ENCODE data around the gene CTNNA2. TPM values are rescaled to one million over a fixed set of nuclear protein-coding genes. Genes with fewer than 3 reads are reported as not detected.

Gene CTNNA2
- total RNA-seq, 1 experiment from 2014 or later, result 5.5 TPM

DNA sequence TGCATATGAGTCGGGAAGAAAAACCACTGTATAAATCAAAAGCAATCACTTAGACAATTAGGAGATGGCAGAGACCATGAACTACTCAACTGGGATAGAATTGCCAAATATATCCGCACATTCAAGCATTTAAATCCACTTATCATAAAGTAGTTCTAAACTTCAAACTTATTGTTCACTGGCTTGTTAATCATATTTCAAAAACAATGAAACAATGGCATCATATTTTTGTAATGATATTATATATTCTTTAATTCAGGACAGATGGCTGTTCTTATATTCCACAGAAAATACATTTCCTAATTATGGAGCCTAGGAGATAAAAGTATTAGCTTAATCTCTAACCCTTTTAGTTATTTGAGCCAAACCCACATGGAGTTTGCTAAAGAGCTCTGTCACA is 263.6 kb downstream of the CTNNA2 start:
- no peak overlapping the region for H2BK5ac ChIP-seq (ENCODE audit: insufficient read length, low read length)

More for the DNA sequence above, 263.6 kb downstream of the CTNNA2 start:
- no peaks in the 10 kb centered on the region for H3K79me2 ChIP-seq (ENCODE audit: insufficient read depth, low read length)
- TF ChIP-seq CTCF (conservative IDR thresholded peaks at IDR 0.05), result no peak
- no peak overlapping the region for H3K18ac ChIP-seq (ENCODE audit: insufficient read length, low read depth, low read length)
- H2BK15ac ChIP-seq (ENCODE audit: low read depth, low read length), result no peak overlapping the region
- H3K23ac ChIP-seq (ENCODE audit: insufficient read length, low read depth, low read length), result no peak overlapping the region
- H3K4me1 ChIP-seq (ENCODE audit: insufficient read depth, low read length), result peaks cover 4% of the 10 kb centered on the region
- Mint-ChIP-seq H3K4me3 (no peak overlapping the region), H3K27ac (no peak overlapping the region), H3K4me1 (peaks cover 33 to 37% of the 10 kb centered on the region in 2 experiments), H3K27me3 (ENCODE audit: low read depth) (no peaks in the 10 kb centered on the region), H3K9me3 (no peaks in the 10 kb centered on the region; a peak in 2 of 5 replicates), H3K36me3 (ENCODE audit: insufficient read depth in 1 of 3, low read depth in 3 of 3) (peaks cover 4 to 21% (median 13%) of the 10 kb centered on the region in 3 experiments; a peak in 6 of 7 replicates)
- H2AFZ ChIP-seq (ENCODE audit: low read length), result no peak overlapping the region
- no peaks in the 10 kb centered on the region for H3K23me2 ChIP-seq (ENCODE audit: insufficient read length, low read depth, low read length, poor library complexity, severe bottlenecking)
- WGBS (ENCODE audit: extremely low coverage, insufficient read length, low lambda C conversion rate), result no CpG with 5 or more reads among the region's 2 CpGs
- no peak overlapping the region for H3K27ac ChIP-seq (ENCODE audit: insufficient read length, low read depth, low read length)
- H3K27me3 ChIP-seq (ENCODE audit: insufficient read depth, low read length), result no peaks in the 10 kb centered on the region
- H2BK12ac ChIP-seq (ENCODE audit: insufficient read length, low read depth, low read length), result no peak overlapping the region
- no peak overlapping the region for H4K5ac ChIP-seq (ENCODE audit: insufficient read length, low read depth, low read length)
- no peak overlapping the region for H2BK20ac ChIP-seq (ENCODE audit: low read depth, low read length, poor library complexity, severe bottlenecking)
- no peak overlapping the region for H4K8ac ChIP-seq (replicated peaks; ENCODE audit: insufficient read length, low read depth, low read length)
- no peak overlapping the region for H3T11ph ChIP-seq (ENCODE audit: low read length)
- no peak overlapping the region for H4K91ac ChIP-seq (ENCODE audit: insufficient read length, low read depth, low read length)
- no peaks in the 10 kb centered on the region for H3K79me1 ChIP-seq (ENCODE audit: insufficient read depth, low read depth, low read length, poor library complexity, severe bottlenecking)
- no peak overlapping the region for H3K4me2 ChIP-seq (ENCODE audit: insufficient read depth, insufficient read length, low read length)
- no peak overlapping the region for H2AK5ac ChIP-seq (ENCODE audit: insufficient read length, low read length)
- H2BK120ac ChIP-seq (ENCODE audit: low read depth, low read length, poor library complexity, severe bottlenecking), result no peak overlapping the region
- no peak overlapping the region for H3K4ac ChIP-seq (ENCODE audit: low read depth, low read length)
- H3K9ac ChIP-seq (ENCODE audit: extremely low read depth, insufficient read length, low read length), result no peak overlapping the region
- H4K20me1 ChIP-seq (ENCODE audit: control insufficient read depth, insufficient read depth, insufficient read length), result no peaks in the 10 kb centered on the region
- H3K14ac ChIP-seq (ENCODE audit: insufficient read depth, low read length), result no peak overlapping the region
- no peaks in the 10 kb centered on the region for H3K9me3 ChIP-seq (ENCODE audit: control insufficient read depth, low read depth, low read length)
- H3K56ac ChIP-seq (ENCODE audit: insufficient read length, low read depth, low read length), result no peak overlapping the region
- no peak for DNase-seq

All from H9 (cell line).